ENCODE data around the gene MYNN. TPM values are rescaled to one million over a fixed set of nuclear protein-coding genes. Genes with fewer than 3 reads are reported as not detected.

MYNN gene
- total and polyA plus RNA-seq, 2 donors (not counting 1 experiment from before 2014, with no cell fraction given), result 14.7 to 24.0 TPM

DNA sequence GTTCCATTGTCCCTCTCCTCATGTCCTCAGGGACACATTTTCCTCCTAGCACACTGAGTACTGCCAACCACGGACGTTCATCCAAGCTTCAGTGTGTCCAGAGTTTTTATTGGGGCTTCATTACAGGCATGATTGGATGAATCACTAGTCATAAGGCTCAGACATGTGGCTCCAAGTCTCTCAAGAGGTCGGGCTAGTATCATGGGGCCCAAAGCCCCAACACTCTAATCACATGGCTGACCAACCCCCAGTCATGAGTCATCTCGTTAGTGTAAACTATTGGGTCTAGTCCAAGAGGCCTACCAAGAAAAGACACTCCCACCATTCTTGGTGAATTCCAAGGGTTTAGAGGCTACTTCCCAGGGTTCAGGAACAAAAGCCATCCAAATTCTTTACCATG, 12.7 kb upstream of the MYNN start:
- H3K36me3 ChIP-seq (replicated peaks in 1 of 2; ENCODE audit: control extremely low read depth in 1 of 2, control insufficient read depth in 1 of 2, extremely low read depth in 1 of 2, insufficient read depth in 2 of 2, low read length in 1 of 2), result no peaks in the 10 kb centered on the region
- POLR2A ChIA-PET, result no interaction called here

More for the DNA sequence above, 12.7 kb upstream of the MYNN start:
- intact Hi-C loops (cut with micrococcal nuclease), result loop anchor here (5.0 kb wide), 1 partner anchor 652 kb away; no protein-coding TSS in a partner anchor
- H3K27ac Mint-ChIP-seq, result no peak overlapping the region
- WGBS (ENCODE audit: insufficient coverage), result 83% methylated on average over 3 of the region's 4 CpGs
- no peaks in the 10 kb centered on the region for H3K79me2 ChIP-seq (ENCODE audit: control insufficient read depth, insufficient read depth, low read length)
- no peak overlapping the region for H3K4me2 ChIP-seq (replicated peaks; ENCODE audit: low read depth, low read length, poor library complexity, severe bottlenecking)
- H3K27me3 Mint-ChIP-seq, result no peaks in the 10 kb centered on the region
- peaks cover 13 to 15% of the 10 kb centered on the region in 2 donors for H3K4me1 ChIP-seq (ENCODE audit: control insufficient read depth in 2 of 2, insufficient read depth in 2 of 2, low read length in 2 of 2)
- H2AFZ ChIP-seq (ENCODE audit: insufficient read depth, low read depth, low read length, poor library complexity, severe bottlenecking), result no peak overlapping the region
- DNase-seq, result no peak
- peaks cover 0 to 2% (median 0%) of the 10 kb centered on the region in 4 experiments for H3K27me3 ChIP-seq (replicated peaks in 1 of 4; ENCODE audit: control extremely low read depth in 1 of 4, control insufficient read depth in 3 of 4, insufficient read depth in 4 of 4, low read length in 3 of 4)
- H3K9ac ChIP-seq (ENCODE audit: low read length), result no peak overlapping the region
- no peak overlapping the region for H3K4me3 Mint-ChIP-seq
- H3K9me3 Mint-ChIP-seq (ENCODE audit: insufficient read depth), result peaks cover 4% of the 10 kb centered on the region
- ATAC-seq (ENCODE audit: low read depth), result no peak
- peaks cover 0 to 13% (median 0%) of the 10 kb centered on the region in 3 donors for H3K9me3 ChIP-seq (ENCODE audit: control extremely low read depth in 1 of 3, control insufficient read depth in 2 of 3, insufficient read depth in 1 of 3, low read length in 2 of 3)
- H3K27ac ChIP-seq (ENCODE audit: low read length in 2 of 2), result no peak overlapping the region
- no peak overlapping the region for H3K4me3 ChIP-seq (ENCODE audit: control extremely low read depth in 1 of 5, extremely low read depth in 1 of 5, insufficient read depth in 1 of 5, low read depth in 2 of 5, low read length in 4 of 5)
- CTCF ChIA-PET, result interaction anchor here (1.2 kb wide), 1 partner anchor 102 kb away, joined by 3 read pairs; no protein-coding TSS in a partner anchor
- no peaks in the 10 kb centered on the region for H4K20me1 ChIP-seq (ENCODE audit: control insufficient read depth, insufficient read depth, low read length, poor library complexity, severe bottlenecking)
- TF ChIP-seq EZH2 (IDR thresholded peaks at IDR 0.05; ENCODE audit: borderline replicate concordance, insufficient read depth, low read depth, low read length, poor library complexity, severe bottlenecking), result no peak
- TF ChIP-seq, protein P1, sequence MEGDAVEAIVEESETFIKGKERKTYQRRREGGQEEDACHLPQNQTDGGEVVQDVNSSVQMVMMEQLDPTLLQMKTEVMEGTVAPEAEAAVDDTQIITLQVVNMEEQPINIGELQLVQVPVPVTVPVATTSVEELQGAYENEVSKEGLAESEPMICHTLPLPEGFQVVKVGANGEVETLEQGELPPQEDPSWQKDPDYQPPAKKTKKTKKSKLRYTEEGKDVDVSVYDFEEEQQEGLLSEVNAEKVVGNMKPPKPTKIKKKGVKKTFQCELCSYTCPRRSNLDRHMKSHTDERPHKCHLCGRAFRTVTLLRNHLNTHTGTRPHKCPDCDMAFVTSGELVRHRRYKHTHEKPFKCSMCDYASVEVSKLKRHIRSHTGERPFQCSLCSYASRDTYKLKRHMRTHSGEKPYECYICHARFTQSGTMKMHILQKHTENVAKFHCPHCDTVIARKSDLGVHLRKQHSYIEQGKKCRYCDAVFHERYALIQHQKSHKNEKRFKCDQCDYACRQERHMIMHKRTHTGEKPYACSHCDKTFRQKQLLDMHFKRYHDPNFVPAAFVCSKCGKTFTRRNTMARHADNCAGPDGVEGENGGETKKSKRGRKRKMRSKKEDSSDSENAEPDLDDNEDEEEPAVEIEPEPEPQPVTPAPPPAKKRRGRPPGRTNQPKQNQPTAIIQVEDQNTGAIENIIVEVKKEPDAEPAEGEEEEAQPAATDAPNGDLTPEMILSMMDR (IDR thresholded peaks at IDR 0.05), result no peak
- H3K4me1 Mint-ChIP-seq, result peaks cover 21% of the 10 kb centered on the region
